Activated CD4-positive, alpha-beta T cell treated with anti-CD3 and anti-CD28 coated beads, Interleukin-2, amount 10 ng/mL, durations not matched to agents 7 days and 5 days (primary cell): ENCODE data around the gene BNIP2. TPM values are rescaled to one million over a fixed set of nuclear protein-coding genes. Genes with fewer than 3 reads are reported as not detected.

Experiments
- CTCF ChIA-PET: fragments of 350-600 bp; sonication (Branson Sonifier 250); formaldehyde crosslinking; loops from one replicate; lab custom pipeline; 2021; ENCODE audit warnings: antibody characterized with exemption; lab: Charles Lee
- POLR2A ChIA-PET: fragments of 350-600 bp; sonication (Branson Sonifier 250); formaldehyde crosslinking; loops from one replicate; lab custom pipeline; 2021; ENCODE audit warnings: antibody characterized with exemption; lab: Charles Lee
- DNase-seq: peaks from one replicate; pipeline ENCODE4 v3.0.0-alpha.2; 2020
- H3K27ac Mint-ChIP-seq: one replicate; pipeline ENCODE4 v1.8.0; 2021; ENCODE audit warnings: mild to moderate bottlenecking, moderate library complexity, mixed read lengths
- H3K27me3 Mint-ChIP-seq: one replicate; pipeline ENCODE4 v1.8.0; 2021; ENCODE audit warnings: mixed read lengths
- H3K36me3 Mint-ChIP-seq: one replicate; pipeline ENCODE4 v1.8.0; 2021; ENCODE audit warnings: low read depth, mixed read lengths
- H3K4me1 Mint-ChIP-seq: one replicate; pipeline ENCODE4 v1.8.0; 2021; ENCODE audit warnings: mixed read lengths
- H3K4me3 Mint-ChIP-seq: one replicate; pipeline ENCODE4 v1.8.0; 2021; ENCODE audit warnings: mild to moderate bottlenecking, moderate library complexity, mixed read lengths
- H3K9me3 Mint-ChIP-seq: one replicate; pipeline ENCODE4 v1.8.0; 2021; ENCODE audit warnings: mixed read lengths
- total RNA-seq, 2 experiments: library from RNA; stranded (reverse); gene quantifications; one replicate each; pipeline ENCODE4 v1.2.3, GENCODE V29; 2021

BNIP2 gene
- total RNA-seq, 2 experiments from 2014 or later: 73.3 to 75.2 TPM

GRCh38 chr15:59614153-59614552 lies 75.0 kb downstream of the BNIP2 start:
- Mint-ChIP-seq H3K9me3 (peaks cover 19% of the 10 kb centered on the region), H3K27ac (no peak overlapping the region), H3K4me1 (peaks cover 14% of the 10 kb centered on the region), H3K4me3 (no peak overlapping the region), H3K36me3 (peaks cover 3% of the 10 kb centered on the region), H3K27me3 (peaks cover 36% of the 10 kb centered on the region)
- DNase-seq: no peak
- POLR2A ChIA-PET: no interaction called here
- CTCF ChIA-PET: interaction anchor here (1.5 to 2.0 kb wide), 2 partner anchors 21 to 39 kb away, joined by 3 to 5 read pairs; no protein-coding TSS in a partner anchor

- CTCF ChIA-PET: interaction anchor here (1.2 to 1.4 kb wide), 3 partner anchors 16 to 80 kb away, joined by 3 to 6 read pairs (median 4); no protein-coding TSS in a partner anchor
- H3K4me1 Mint-ChIP-seq: peaks cover 12% of the 10 kb centered on the region
- H3K27ac Mint-ChIP-seq: no peak within 1 kb of the TSS
- POLR2A ChIA-PET: interaction anchor here (0.6 to 0.7 kb wide), 2 partner anchors 1008 to 1152 kb away, joined by 3 to 4 read pairs; no protein-coding TSS in a partner anchor
- H3K36me3 Mint-ChIP-seq: peaks cover 3% of the 10 kb centered on the region
- no peak within 1 kb of the TSS for H3K4me3 Mint-ChIP-seq
- peaks cover 19% of the 10 kb centered on the region for H3K9me3 Mint-ChIP-seq
- peaks cover 33% of the 10 kb centered on the region for H3K27me3 Mint-ChIP-seq
- DNase-seq: no peak
Observed at GRCh38 chr15:59611276-59612260, 77.6 kb downstream of the BNIP2 start, which contains the start of gene GCNT3. TSS of gene GCNT3 (plus strand) at chr15:59611783. CDS start at chr15:59618239, 6,456 bp downstream.

- H3K9me3 Mint-ChIP-seq: peaks cover 21% of the 10 kb centered on the region
- POLR2A ChIA-PET: no interaction called here
- CTCF ChIA-PET: no interaction called here
- H3K4me3 Mint-ChIP-seq: no peak overlapping the region
- no peak for DNase-seq
- no peak overlapping the region for H3K27ac Mint-ChIP-seq
- H3K4me1 Mint-ChIP-seq: peaks cover 6% of the 10 kb centered on the region
- peaks cover 27% of the 10 kb centered on the region for H3K27me3 Mint-ChIP-seq
- H3K36me3 Mint-ChIP-seq: peaks cover 3% of the 10 kb centered on the region
Observed at GRCh38 chr15:59609730-59610712, 79.1 kb downstream of the BNIP2 start.

Other genes starting within 250 kb of the BNIP2 start
- gene GCNT3, start 77.5 kb downstream of the BNIP2 start, total RNA-seq: not detected
- 100 to 1,000 TPM; 110 to 123 TPM for gene GTF2A2, start 31.8 kb downstream of the BNIP2 start, total RNA-seq